Measurements from ENCODE around the gene PRDM16.

PRDM16 gene

GRCh38 chr1:3386205-3387002, 317.4 kb downstream of the PRDM16 start:
- no peak for DNase-seq

DNA sequence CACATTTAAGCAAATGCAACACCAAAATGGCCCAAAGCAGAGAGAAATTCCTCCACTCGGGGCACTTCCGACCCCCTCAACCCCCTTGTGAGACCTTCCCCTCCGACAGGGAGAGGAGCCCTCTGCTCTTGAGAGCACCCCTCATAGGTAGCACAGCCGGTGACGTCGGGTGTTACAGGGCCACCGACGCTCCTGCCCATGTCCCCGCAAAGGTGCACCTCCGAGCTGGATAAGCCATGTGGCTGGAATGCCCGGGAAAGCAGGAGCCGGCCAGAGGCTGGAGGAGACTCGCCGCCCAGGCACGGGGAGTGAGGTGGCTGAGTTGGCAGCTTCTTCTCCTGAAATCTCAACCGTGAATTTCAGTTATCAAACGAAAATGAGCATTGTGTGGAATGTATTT, 318.4 kb downstream of the PRDM16 start:
- DNase-seq = no peak

- DNase-seq = no peak
Observed at GRCh38 chr1:3389093-3389833, 320.3 kb downstream of the PRDM16 start.

GRCh38 chr1:3390291-3390690, 321.3 kb downstream of the PRDM16 start:
- no peak for DNase-seq

DNA sequence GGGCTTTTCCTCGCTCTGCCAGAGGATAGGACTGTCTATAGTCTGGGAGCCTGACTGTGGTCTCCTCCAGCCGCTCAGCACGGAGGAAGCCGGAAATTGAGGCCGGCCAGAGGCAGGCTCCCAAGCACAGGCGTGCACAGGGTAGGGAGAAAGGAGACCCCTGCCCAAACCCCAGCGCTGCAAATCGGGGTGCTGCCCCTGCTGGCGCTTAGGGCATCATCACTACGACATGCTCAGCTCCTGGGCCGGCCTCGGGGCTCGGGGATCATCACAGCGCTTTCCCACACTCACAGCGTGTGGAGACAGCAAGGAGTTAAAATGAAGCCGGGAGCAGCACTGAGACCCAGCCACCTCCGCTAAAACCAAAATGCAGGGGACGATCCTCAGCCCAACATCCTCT, 322.7 kb downstream of the PRDM16 start:
- no peak for DNase-seq

DNA sequence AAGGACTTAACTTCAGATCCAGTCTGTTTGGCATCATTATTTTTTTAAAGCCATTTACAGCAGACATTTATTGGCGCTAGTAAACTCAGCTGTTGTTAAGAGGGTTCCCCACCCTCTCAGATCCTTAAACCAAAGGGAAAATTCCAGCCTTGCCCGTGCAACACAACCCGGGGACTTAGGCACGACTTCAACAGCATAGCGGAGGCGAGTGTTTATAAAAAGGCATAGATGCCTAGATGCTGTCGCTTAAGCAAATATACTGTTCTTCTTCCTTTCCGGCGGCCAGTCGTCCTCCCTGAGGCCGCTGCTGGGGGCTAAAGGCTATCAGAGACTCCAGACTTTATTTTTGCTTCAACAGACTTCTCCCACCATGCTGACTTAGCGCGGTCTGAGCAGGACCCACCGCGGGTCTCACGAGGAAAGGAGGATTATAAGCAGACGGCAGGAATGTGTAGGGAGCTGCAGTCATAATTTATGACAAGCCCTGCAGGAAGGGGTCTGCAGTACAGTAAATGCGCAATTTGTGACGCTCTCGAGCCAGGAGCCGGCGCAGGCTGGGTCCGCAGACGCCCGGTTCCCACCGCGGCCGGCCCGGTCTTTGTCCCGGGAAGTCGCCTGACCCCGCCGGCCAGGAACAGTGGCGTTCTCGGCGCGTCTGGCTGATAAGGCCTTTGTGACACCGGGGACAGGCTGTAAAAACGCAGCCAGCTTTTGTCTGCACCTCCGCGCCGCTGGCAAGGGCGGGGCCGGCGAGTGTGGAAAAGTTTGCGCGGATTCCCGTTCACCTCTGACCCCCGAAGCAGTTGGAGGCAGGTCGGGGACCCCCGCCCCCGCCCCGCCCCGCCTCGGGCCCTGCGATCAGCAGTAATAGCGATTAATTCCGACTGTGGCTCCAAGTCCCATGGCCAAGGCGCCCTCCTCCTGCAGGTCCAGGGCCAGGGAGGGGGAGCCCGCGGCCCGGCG, 324.3 kb downstream of the PRDM16 start:
- peak in 2 of 3 experiments; percentile 27 to 33 for DNase-seq

GRCh38 chr1:3393987-3394920, 325.3 kb downstream of the PRDM16 start:
- no peak for DNase-seq

GRCh38 chr1:3396411-3396810, 327.4 kb downstream of the PRDM16 start:
- no peak for DNase-seq

GRCh38 chr1:3397311-3397710, 328.3 kb downstream of the PRDM16 start:
- no peak for DNase-seq

- peak in 1 of 3 experiments; percentile 17 for DNase-seq
Observed at GRCh38 chr1:3398396-3399140, 329.6 kb downstream of the PRDM16 start.

DNA sequence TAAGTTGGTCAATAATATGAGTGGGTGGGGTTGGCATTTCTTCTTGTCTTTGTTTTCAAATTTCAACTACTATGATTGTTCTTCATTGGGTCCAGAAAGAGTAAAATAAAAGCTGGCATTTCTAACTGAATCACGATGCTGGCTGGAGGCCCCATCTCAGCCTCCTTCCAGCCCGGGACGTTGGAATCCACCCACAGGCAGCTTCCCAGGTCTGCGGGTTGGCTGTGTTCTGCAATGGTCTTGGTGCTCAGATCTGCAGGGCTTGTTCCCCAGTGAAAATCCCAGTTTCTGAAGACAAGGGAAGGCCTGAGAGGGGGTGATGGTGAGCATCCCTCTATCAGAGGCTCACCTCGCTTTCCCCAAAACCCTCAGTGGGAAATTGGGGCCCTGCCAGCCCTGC, 330.7 kb downstream of the PRDM16 start:
- no peak for DNase-seq

- no peak for DNase-seq
Observed at GRCh38 chr1:3401585-3402257, 332.7 kb downstream of the PRDM16 start.

GRCh38 chr1:3402258-3403010, 333.4 kb downstream of the PRDM16 start:
- DNase-seq = peak in 2 of 3 experiments; percentile 43 to 72

DNA sequence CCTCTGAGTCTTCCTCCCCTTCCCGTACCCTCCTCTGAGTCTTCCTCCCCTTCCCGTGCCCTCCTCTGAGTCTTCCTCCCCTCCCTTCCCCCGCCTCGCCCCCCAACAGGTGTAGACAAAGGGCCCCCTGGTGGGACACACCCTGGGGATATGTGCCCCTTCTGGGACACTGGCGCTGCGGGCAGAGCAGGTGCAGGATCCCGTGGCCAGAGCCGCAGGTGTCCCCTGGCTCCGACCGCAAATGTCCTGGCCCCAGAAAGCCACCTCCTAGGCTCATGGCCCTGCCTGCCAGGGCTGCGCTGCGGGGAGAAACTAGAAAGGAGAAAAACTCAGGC, 334.0 kb downstream of the PRDM16 start:
- no peak for DNase-seq

- DNase-seq = peak in 2 of 3 experiments; percentile 49 to 72
Observed at GRCh38 chr1:3403388-3404231, 334.6 kb downstream of the PRDM16 start.

DNA sequence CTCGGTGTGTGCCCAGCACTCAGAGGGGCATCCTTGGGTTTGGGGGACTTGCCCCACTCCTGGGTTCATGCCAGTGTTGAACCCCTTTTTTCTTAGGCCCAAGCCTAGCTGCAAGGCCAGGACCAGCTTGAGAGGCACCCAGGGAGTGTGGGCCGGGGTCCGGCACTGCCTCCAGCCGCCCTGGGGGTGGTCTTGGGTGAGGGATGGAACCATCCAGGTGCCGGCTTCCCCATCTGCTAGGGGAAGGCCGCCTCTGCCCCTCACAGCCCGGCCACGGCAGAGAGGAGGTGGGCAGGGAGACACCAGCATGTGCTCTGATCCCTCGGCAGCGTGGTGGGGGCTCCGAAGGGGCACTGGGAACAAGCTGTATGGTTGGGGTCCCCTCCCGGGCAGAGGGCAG, 335.3 kb downstream of the PRDM16 start:
- DNase-seq = no peak

DNA sequence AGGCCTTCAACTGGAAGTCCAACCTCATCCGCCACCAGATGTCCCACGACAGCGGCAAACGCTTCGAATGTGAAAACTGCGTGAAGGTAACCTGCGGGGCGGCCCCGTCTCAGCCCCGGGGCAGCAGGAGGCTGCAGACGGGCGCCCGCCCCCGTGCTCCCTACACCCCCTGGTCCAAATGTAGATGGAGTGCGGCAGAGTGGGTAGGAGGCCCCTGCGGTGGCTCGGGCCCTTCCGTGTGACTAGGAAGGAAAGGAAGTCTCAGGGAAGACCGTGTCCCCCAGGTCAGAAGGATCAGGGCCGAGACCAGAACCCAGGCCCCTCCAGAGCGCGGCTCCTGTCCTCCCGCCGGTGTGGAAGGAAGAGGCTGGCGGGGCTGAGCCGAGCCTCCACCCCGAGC, 335.8 kb downstream of the PRDM16 start:
- DNase-seq = no peak

- DNase-seq = no peak
Observed at GRCh38 chr1:3405491-3405890, 336.5 kb downstream of the PRDM16 start.

Data from NCI-H1417 (cell line).